Measurements from ENCODE around the gene KDM6A. TPM values are rescaled to one million over a fixed set of nuclear protein-coding genes. Genes with fewer than 3 reads are reported as not detected.

The KDM6A gene
- total RNA-seq, 1 experiment from 2014 or later, result 42.8 TPM

DNA sequence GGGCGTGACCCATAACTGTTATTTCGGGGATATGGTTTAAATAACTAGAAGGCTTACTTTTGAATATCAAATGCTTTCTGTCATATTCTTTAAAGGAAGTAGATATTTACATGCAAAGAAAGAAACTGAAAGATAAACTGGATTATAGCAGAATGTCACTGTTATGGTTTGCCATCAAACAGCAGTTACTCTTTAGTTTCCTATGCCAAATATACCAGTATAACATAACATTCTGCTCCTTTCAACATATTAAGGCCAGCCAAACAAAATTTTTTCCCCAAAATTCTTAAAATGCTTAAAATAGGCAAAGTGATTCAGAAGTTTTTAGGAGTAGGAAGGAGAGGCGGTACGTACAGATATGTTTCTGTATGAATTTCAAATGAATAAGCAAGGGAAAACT lies 27.0 kb downstream of the KDM6A start:
- DNase-seq, result no peak
- Histone ChIP-seq H3K4me1 (ENCODE audit: insufficient read depth, low read length) (no peaks in the 10 kb centered on the region; the same call in 1 of the 2 replicates), H3K27me3 (ENCODE audit: insufficient read depth, low read length) (no peaks in the 10 kb centered on the region), H3K79me2 (ENCODE audit: insufficient read depth, low read length) (peaks cover 14% of the 10 kb centered on the region; the same call in 1 of the 2 replicates), H2BK12ac (ENCODE audit: insufficient read length, low read depth, low read length) (no peak overlapping the region), H2AK5ac (ENCODE audit: insufficient read length, low read length) (no peak overlapping the region), H3K4ac (ENCODE audit: low read depth, low read length) (no peak overlapping the region), H4K91ac (ENCODE audit: insufficient read length, low read depth, low read length) (no peak overlapping the region), H2BK5ac (ENCODE audit: insufficient read length, low read length) (no peak overlapping the region), H3K18ac (ENCODE audit: insufficient read length, low read depth, low read length) (no peak overlapping the region), H3K79me1 (ENCODE audit: insufficient read depth, low read depth, low read length, poor library complexity, severe bottlenecking) (no peaks in the 10 kb centered on the region), H2BK120ac (ENCODE audit: low read depth, low read length, poor library complexity, severe bottlenecking) (no peak overlapping the region), H2BK15ac (ENCODE audit: low read depth, low read length) (no peak overlapping the region), H4K8ac (replicated peaks; ENCODE audit: insufficient read length, low read depth, low read length) (no peak overlapping the region), H3T11ph (ENCODE audit: low read length) (no peak overlapping the region), H3K14ac (ENCODE audit: insufficient read depth, low read length) (no peak overlapping the region), H3K56ac (ENCODE audit: insufficient read length, low read depth, low read length) (no peak overlapping the region), H2AFZ (ENCODE audit: low read length) (no peak overlapping the region), H3K27ac (ENCODE audit: insufficient read length, low read depth, low read length) (no peak overlapping the region), H3K23ac (ENCODE audit: insufficient read length, low read depth, low read length) (no peak overlapping the region), H4K20me1 (ENCODE audit: control insufficient read depth, insufficient read depth, insufficient read length) (no peaks in the 10 kb centered on the region), H3K9me3 (ENCODE audit: control insufficient read depth, low read depth, low read length) (peaks cover 20% of the 10 kb centered on the region), H3K4me2 (ENCODE audit: insufficient read depth, insufficient read length, low read length) (no peak overlapping the region), H4K5ac (ENCODE audit: insufficient read length, low read depth, low read length) (no peak overlapping the region), H3K23me2 (ENCODE audit: insufficient read length, low read depth, low read length, poor library complexity, severe bottlenecking) (no peaks in the 10 kb centered on the region), H3K9ac (ENCODE audit: extremely low read depth, insufficient read length, low read length) (no peak overlapping the region), H2BK20ac (ENCODE audit: low read depth, low read length, poor library complexity, severe bottlenecking) (no peak overlapping the region)
- peaks cover 4 to 35% (median 18%) of the 10 kb centered on the region in 3 experiments; a peak in 6 of 7 replicates for H3K36me3 Mint-ChIP-seq (ENCODE audit: insufficient read depth in 1 of 3, low read depth in 3 of 3)
- no peak overlapping the region for H3K4me3 Mint-ChIP-seq
- TF ChIP-seq, protein P1, sequence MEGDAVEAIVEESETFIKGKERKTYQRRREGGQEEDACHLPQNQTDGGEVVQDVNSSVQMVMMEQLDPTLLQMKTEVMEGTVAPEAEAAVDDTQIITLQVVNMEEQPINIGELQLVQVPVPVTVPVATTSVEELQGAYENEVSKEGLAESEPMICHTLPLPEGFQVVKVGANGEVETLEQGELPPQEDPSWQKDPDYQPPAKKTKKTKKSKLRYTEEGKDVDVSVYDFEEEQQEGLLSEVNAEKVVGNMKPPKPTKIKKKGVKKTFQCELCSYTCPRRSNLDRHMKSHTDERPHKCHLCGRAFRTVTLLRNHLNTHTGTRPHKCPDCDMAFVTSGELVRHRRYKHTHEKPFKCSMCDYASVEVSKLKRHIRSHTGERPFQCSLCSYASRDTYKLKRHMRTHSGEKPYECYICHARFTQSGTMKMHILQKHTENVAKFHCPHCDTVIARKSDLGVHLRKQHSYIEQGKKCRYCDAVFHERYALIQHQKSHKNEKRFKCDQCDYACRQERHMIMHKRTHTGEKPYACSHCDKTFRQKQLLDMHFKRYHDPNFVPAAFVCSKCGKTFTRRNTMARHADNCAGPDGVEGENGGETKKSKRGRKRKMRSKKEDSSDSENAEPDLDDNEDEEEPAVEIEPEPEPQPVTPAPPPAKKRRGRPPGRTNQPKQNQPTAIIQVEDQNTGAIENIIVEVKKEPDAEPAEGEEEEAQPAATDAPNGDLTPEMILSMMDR (conservative IDR thresholded peaks at IDR 0.05), result no peak
- H3K27me3 Mint-ChIP-seq (ENCODE audit: low read depth), result no peaks in the 10 kb centered on the region
- no CpG with 5 or more reads among the region's 4 CpGs for WGBS (ENCODE audit: extremely low coverage, insufficient read length, low lambda C conversion rate)
- peaks cover 73 to 78% of the 10 kb centered on the region in 2 experiments for H3K9me3 Mint-ChIP-seq
- H3K4me1 Mint-ChIP-seq, result peaks cover 30 to 44% of the 10 kb centered on the region in 2 experiments
- H3K27ac Mint-ChIP-seq, result no peak overlapping the region
